Activated CD4-positive, alpha-beta T cell treated with anti-CD3 and anti-CD28 coated beads for 36 hours (primary cell): ENCODE measurements around the gene C6orf163. TPM values are rescaled to one million over a fixed set of nuclear protein-coding genes. Genes with fewer than 3 reads are reported as not detected.

Experiments
- total RNA-seq, 2 experiments: library from RNA; stranded (reverse); gene quantifications; one replicate each; pipeline ENCODE4 v1.2.3, GENCODE V29; 2021

The C6orf163 gene
- total RNA-seq, 2 experiments from 2014 or later = 1.2 to 1.5 TPM

Other genes with a start within 250 kb of the C6orf163 start
- not detected for gene CGA, start 249.7 kb upstream of the C6orf163 start, total RNA-seq
- 10 to 100 TPM; 68.8 to 81.8 TPM for gene ZNF292, start 189.2 kb upstream of the C6orf163 start, total RNA-seq
- 10 to 100 TPM in 1 of 2 experiments, 1 to 10 TPM in 1; 8.5 to 10.1 TPM for gene SMIM8, start 22.2 kb upstream of the C6orf163 start, total RNA-seq
- gene GJB7, start 15.5 kb upstream of the C6orf163 start, total RNA-seq = not detected
- gene CFAP206, start 63.2 kb downstream of the C6orf163 start, total RNA-seq = not detected
- gene SLC35A1, start 128.2 kb downstream of the C6orf163 start, total RNA-seq = 1 to 10 TPM; 6.5 to 9.9 TPM
- gene RARS2, start 245.2 kb downstream of the C6orf163 start, total RNA-seq = 10 to 100 TPM; 20.8 to 24.7 TPM
- gene ORC3, start 245.3 kb downstream of the C6orf163 start, total RNA-seq = 10 to 100 TPM; 38.8 to 42.6 TPM